H9 (cell line): ENCODE measurements around the gene MERTK. TPM values are rescaled to one million over a fixed set of nuclear protein-coding genes. Genes with fewer than 3 reads are reported as not detected.
"Not testable (repeated sequence)": the region's sequence is repeated elsewhere in the genome, so short reads cannot be mapped to it uniquely, and the experiment has no call there.

Experiments
- DNase-seq: peaks from one replicate; pipeline ENCODE4 v3.0.0-alpha.2; 2017
- H2AFZ ChIP-seq: one replicate; pipeline ENCODE4 v1.6.1; 2013; ENCODE audit warnings: mild to moderate bottlenecking, low read length, control low read depth, moderate library complexity
- H2AK5ac ChIP-seq: 2 replicates; pipeline ENCODE4 v1.6.1; 2013; ENCODE audit warnings: low read length, control low read depth, mixed read lengths; ENCODE audit not compliant: insufficient read length
- H2BK120ac ChIP-seq: one replicate; pipeline ENCODE4 v1.6.1; 2013; ENCODE audit warnings: low read depth, mild to moderate bottlenecking, low read length, control low read depth, inconsistent platforms; ENCODE audit not compliant: poor library complexity, severe bottlenecking
- H2BK12ac ChIP-seq: 2 replicates; pipeline ENCODE4 v1.6.1; 2013; ENCODE audit warnings: low read length, control low read depth, mixed read lengths, low read depth; ENCODE audit not compliant: insufficient read length
- H2BK15ac ChIP-seq: 2 replicates; pipeline ENCODE4 v1.6.1; 2013; ENCODE audit warnings: low read depth, low read length, control low read depth
- H2BK20ac ChIP-seq: one replicate; pipeline ENCODE4 v1.6.1; 2013; ENCODE audit warnings: low read depth, mild to moderate bottlenecking, low read length, control low read depth, inconsistent platforms; ENCODE audit not compliant: poor library complexity, severe bottlenecking
- H2BK5ac ChIP-seq: 2 replicates; pipeline ENCODE4 v1.6.1; 2013; ENCODE audit warnings: low read length, control low read depth, mixed read lengths; ENCODE audit not compliant: insufficient read length
- H3K14ac ChIP-seq: 2 replicates; pipeline ENCODE4 v1.6.1; 2013; ENCODE audit warnings: low read length, control low read depth; ENCODE audit not compliant: insufficient read depth
- H3K18ac ChIP-seq: 2 replicates; pipeline ENCODE4 v1.6.1; 2013; ENCODE audit warnings: low read depth, mild to moderate bottlenecking, mixed read lengths, low read length, control low read depth; ENCODE audit not compliant: insufficient read length
- H3K23ac ChIP-seq: 2 replicates; pipeline ENCODE4 v1.6.1; 2013; ENCODE audit warnings: low read length, control low read depth, mixed read lengths, low read depth; ENCODE audit not compliant: insufficient read length
- H3K23me2 ChIP-seq: 2 replicates; pipeline ENCODE4 v1.6.1; 2013; ENCODE audit warnings: low read depth, mild to moderate bottlenecking, mixed read lengths, low read length, control low read depth; ENCODE audit not compliant: insufficient read length, poor library complexity, severe bottlenecking
- H3K27ac ChIP-seq: 2 replicates; pipeline ENCODE4 v1.5.1; 2013; ENCODE audit warnings: low read length, control low read depth, mixed read lengths, low read depth; ENCODE audit not compliant: insufficient read length
- H3K27me3 ChIP-seq: 2 replicates; pipeline ENCODE4 v1.6.1; 2013; ENCODE audit warnings: low read length, control low read depth, inconsistent platforms; ENCODE audit not compliant: insufficient read depth
- H3K4ac ChIP-seq: 2 replicates; pipeline ENCODE4 v1.6.1; 2013; ENCODE audit warnings: low read depth, mild to moderate bottlenecking, control low read depth, inconsistent platforms, low read length, moderate library complexity
- H3K4me1 ChIP-seq: 2 replicates; pipeline ENCODE4 v1.6.1; 2013; ENCODE audit warnings: low read length, control low read depth, inconsistent platforms; ENCODE audit not compliant: insufficient read depth
- H3K4me2 ChIP-seq: 2 replicates; pipeline ENCODE4 v1.6.1; 2013; ENCODE audit warnings: low read length, control low read depth, mixed read lengths; ENCODE audit not compliant: insufficient read length, insufficient read depth
- H3K56ac ChIP-seq: 2 replicates; pipeline ENCODE4 v1.6.1; 2013; ENCODE audit warnings: low read depth, mild to moderate bottlenecking, mixed read lengths, low read length, control low read depth; ENCODE audit not compliant: insufficient read length
- H3K79me1 ChIP-seq: 2 replicates; pipeline ENCODE4 v1.6.1; 2013; ENCODE audit warnings: low read depth, mild to moderate bottlenecking, moderate library complexity, low read length, control low read depth, inconsistent platforms; ENCODE audit not compliant: insufficient read depth, poor library complexity, severe bottlenecking
- H3K79me2 ChIP-seq: 2 replicates; pipeline ENCODE4 v1.6.1; 2013; ENCODE audit warnings: low read length, control low read depth, inconsistent platforms; ENCODE audit not compliant: insufficient read depth
- H3K9ac ChIP-seq: 2 replicates; pipeline ENCODE4 v1.6.1; 2013; ENCODE audit warnings: low read length, control low read depth, mixed read lengths; ENCODE audit not compliant: insufficient read length; ENCODE audit errors: extremely low read depth
- H3K9me3 ChIP-seq: one replicate; pipeline ENCODE4 v1.6.1; 2013; ENCODE audit warnings: low read depth, low read length, inconsistent platforms; ENCODE audit not compliant: control insufficient read depth
- H3T11ph ChIP-seq: one replicate; pipeline ENCODE4 v1.6.1; 2013; ENCODE audit warnings: mild to moderate bottlenecking, low read length, control low read depth, inconsistent platforms
- H4K20me1 ChIP-seq: one replicate; pipeline ENCODE4 v1.6.1; 2013; ENCODE audit not compliant: control insufficient read depth, insufficient read length, insufficient read depth
- H4K5ac ChIP-seq: 2 replicates; pipeline ENCODE4 v1.6.1; 2013; ENCODE audit warnings: low read depth, mild to moderate bottlenecking, mixed read lengths, low read length, control low read depth; ENCODE audit not compliant: insufficient read length
- H4K8ac ChIP-seq: replicated peaks from 2 replicates; pipeline ENCODE4 v1.6.1; 2013; ENCODE audit warnings: low read length, control low read depth, mixed read lengths, low read depth; ENCODE audit not compliant: insufficient read length
- H4K91ac ChIP-seq: 2 replicates; pipeline ENCODE4 v1.6.1; 2013; ENCODE audit warnings: low read depth, mild to moderate bottlenecking, moderate library complexity, mixed read lengths, low read length, control low read depth; ENCODE audit not compliant: insufficient read length
- H3K27ac Mint-ChIP-seq, 3 experiments: 2 replicates in 2 of 3; 3 replicates in 1 of 3; pipeline ENCODE4 v1.8.0; 2020 to 2021; ENCODE audit warnings: mixed read lengths in 3 of 3, mild to moderate bottlenecking in 1 of 3, moderate library complexity in 1 of 3
- H3K27me3 Mint-ChIP-seq: 2 replicates; pipeline ENCODE4 v1.8.0; 2021; ENCODE audit warnings: low read depth, mild to moderate bottlenecking, moderate library complexity, mixed read lengths
- H3K36me3 Mint-ChIP-seq, 3 experiments: 2 replicates in 2 of 3; 3 replicates in 1 of 3; pipeline ENCODE4 v1.8.0; 2020 to 2021; ENCODE audit warnings: low read depth in 3 of 3, mixed read lengths in 3 of 3; ENCODE audit not compliant: insufficient read depth in 1 of 3
- H3K4me1 Mint-ChIP-seq, 2 experiments: 2 replicates each; pipeline ENCODE4 v1.8.0; 2020; ENCODE audit warnings: mixed read lengths in 2 of 2
- H3K4me3 Mint-ChIP-seq, 2 experiments: 2 replicates in 1 of 2; 3 replicates in 1 of 2; pipeline ENCODE4 v1.8.0; 2020 to 2021; ENCODE audit warnings: mild to moderate bottlenecking in 2 of 2, mixed read lengths in 2 of 2, moderate library complexity in 1 of 2
- H3K9me3 Mint-ChIP-seq, 2 experiments: 2 replicates in 1 of 2; 3 replicates in 1 of 2; pipeline ENCODE4 v1.8.0; 2020; ENCODE audit warnings: mild to moderate bottlenecking in 2 of 2, mixed read lengths in 2 of 2, moderate library complexity in 1 of 2
- CTCF ChIP-seq: fragments of 200-600 bp; sonication (generic); conservative IDR thresholded peaks from 3 replicates; pipeline ENCODE4 v1.8.0; 2021; ENCODE audit warnings: antibody characterized with exemption, mild to moderate bottlenecking
- WGBS: extraction: QIAGEN DNeasy Blood & Tissue Kit; methylation state at CpG from one replicate; pipeline ENCODE4 v1.1.7; 2013; ENCODE audit warnings: missing lambda C conversion rate, low lambda C conversion rate, mixed read lengths; ENCODE audit not compliant: insufficient read length; ENCODE audit errors: extremely low coverage; 5-methylcytosine and 5-hydroxymethylcytosine counted together
- total RNA-seq: library from RNA; stranded (reverse); gene quantifications from 2 replicates; pipeline ENCODE4 v1.2.1, GENCODE V29; 2021

The MERTK gene
- total RNA-seq, 1 experiment from 2014 or later: 4.8 TPM

- Histone ChIP-seq H4K91ac (no peak overlapping the region), H3K18ac (no peak overlapping the region), H2AFZ (no peak overlapping the region), H3K79me1 (no peaks in the 10 kb centered on the region), H4K8ac (no peak overlapping the region), H3K27me3 (no peaks in the 10 kb centered on the region), H3T11ph (no peak overlapping the region), H4K20me1 (no peaks in the 10 kb centered on the region), H3K4ac (no peak overlapping the region), H2BK120ac (no peak overlapping the region), H3K23me2 (no peaks in the 10 kb centered on the region), H3K27ac (no peak overlapping the region), H3K9me3 (no peaks in the 10 kb centered on the region), H3K4me2 (no peak overlapping the region), H4K5ac (no peak overlapping the region), H3K9ac (no peak overlapping the region), H3K4me1 (no peaks in the 10 kb centered on the region; the same call in 1 of the 2 replicates), H2BK20ac (no peak overlapping the region), H3K14ac (no peak overlapping the region), H2BK15ac (no peak overlapping the region), H2BK12ac (no peak overlapping the region), H2BK5ac (no peak overlapping the region), H3K23ac (no peak overlapping the region), H3K56ac (no peak overlapping the region), H3K79me2 (no peaks in the 10 kb centered on the region), H2AK5ac (no peak overlapping the region)
- peaks cover 7 to 35% (median 14%) of the 10 kb centered on the region in 3 experiments for H3K36me3 Mint-ChIP-seq
- no peaks in the 10 kb centered on the region for H3K27me3 Mint-ChIP-seq
- no peak overlapping the region for H3K27ac Mint-ChIP-seq
- no peak overlapping the region for H3K4me3 Mint-ChIP-seq
- no peak for TF ChIP-seq CTCF
- no CpG with 5 or more reads among the region's 4 CpGs for WGBS
- no peak for DNase-seq
- H3K9me3 Mint-ChIP-seq: peaks cover 8 to 10% of the 10 kb centered on the region in 2 experiments
- peaks cover 10 to 16% of the 10 kb centered on the region in 2 experiments for H3K4me1 Mint-ChIP-seq
Measured at GRCh38 chr2:111932841-111933291, 34.5 kb downstream of the MERTK start.

- not testable (repeated sequence) for H2AFZ ChIP-seq, H3K4me3 Mint-ChIP-seq, H2BK15ac ChIP-seq, H3K27ac ChIP-seq, H3K18ac ChIP-seq, H3T11ph ChIP-seq, H3K9ac ChIP-seq, H2BK5ac ChIP-seq, H3K79me1 ChIP-seq, H4K20me1 ChIP-seq, H4K8ac ChIP-seq, H3K27ac Mint-ChIP-seq, H3K27me3 ChIP-seq, H3K4ac ChIP-seq, H4K5ac ChIP-seq, H3K27me3 Mint-ChIP-seq, H3K23me2 ChIP-seq, H3K79me2 ChIP-seq, H2AK5ac ChIP-seq, H3K4me1 ChIP-seq, H3K56ac ChIP-seq, H3K14ac ChIP-seq, H2BK120ac ChIP-seq, H3K9me3 ChIP-seq, DNase-seq, H2BK20ac ChIP-seq, H3K23ac ChIP-seq, H4K91ac ChIP-seq, H3K4me2 ChIP-seq, H2BK12ac ChIP-seq
- WGBS: no CpG with 5 or more reads among the region's 4 CpGs
- Mint-ChIP-seq H3K9me3 (peaks cover 8 to 10% of the 10 kb centered on the region in 2 experiments), H3K4me1 (peaks cover 10 to 16% of the 10 kb centered on the region in 2 experiments), H3K36me3 (peaks cover 7 to 35% (median 14%) of the 10 kb centered on the region in 3 experiments)
Measured at GRCh38 chr2:111933900-111934299, 35.5 kb downstream of the MERTK start.
